HG03066 (cell line): ENCODE results near the gene DNAJC5G.

Experiments used
- ATAC-seq: cut with Tn5 transposase; IDR thresholded peaks from one replicate; pipeline ENCODE4 v1.9.1; 2021; ENCODE audit warnings: low read depth; ENCODE audit not compliant: unreplicated experiment

DNAJC5G gene

GRCh38 chr2:27275211-27276150 is at the start of gene DNAJC5G:
Gene DNAJC5G, plus strand, starts transcription at chr2:27275433. Its CDS starts 1,296 bp downstream, at chr2:27276729.
- no peak for ATAC-seq

- ATAC-seq, result no peak
Observed at GRCh38 chr2:27225526-27225925, 49.7 kb upstream of the DNAJC5G start.

GRCh38 chr2:27227501-27227900 is 47.7 kb upstream of the DNAJC5G start:
- no peak for ATAC-seq

- ATAC-seq, result no peak
Observed at GRCh38 chr2:27231921-27232320, 43.3 kb upstream of the DNAJC5G start.

GRCh38 chr2:27233341-27233740 is 41.9 kb upstream of the DNAJC5G start:
- no peak for ATAC-seq

GRCh38 chr2:27236136-27236535 is 39.1 kb upstream of the DNAJC5G start:
- ATAC-seq, result no peak

- ATAC-seq, result no peak
Observed at GRCh38 chr2:27236626-27237025, 38.6 kb upstream of the DNAJC5G start.

- no peak for ATAC-seq
Observed at GRCh38 chr2:27237341-27237945, 37.8 kb upstream of the DNAJC5G start.

- ATAC-seq, result no peak
Observed at GRCh38 chr2:27238976-27239375, 36.3 kb upstream of the DNAJC5G start.

GRCh38 chr2:27240406-27240805 is 34.8 kb upstream of the DNAJC5G start:
- ATAC-seq, result no peak

GRCh38 chr2:27241761-27242613 is 33.2 kb upstream of the DNAJC5G start:
- ATAC-seq, result no peak

GRCh38 chr2:27242614-27242951 is 32.6 kb upstream of the DNAJC5G start:
- ATAC-seq, result no peak

GRCh38 chr2:27243391-27244130 is 31.7 kb upstream of the DNAJC5G start:
- no peak for ATAC-seq

GRCh38 chr2:27245116-27245515 is 30.1 kb upstream of the DNAJC5G start:
- ATAC-seq, result no peak

- no peak for ATAC-seq
Observed at GRCh38 chr2:27245626-27246025, 29.6 kb upstream of the DNAJC5G start.

- no peak for ATAC-seq
Observed at GRCh38 chr2:27247893-27248292, 27.3 kb upstream of the DNAJC5G start.

- ATAC-seq, result no peak
Observed at GRCh38 chr2:27249159-27249890, 25.9 kb upstream of the DNAJC5G start.

- no peak for ATAC-seq
Observed at GRCh38 chr2:27249891-27250651, 25.2 kb upstream of the DNAJC5G start.
